ACC112 (cell line): Measurements from ENCODE around the gene TBCK.
"Not testable (repeated sequence)": the region's sequence is repeated elsewhere in the genome, so short reads cannot be mapped to it uniquely, and the experiment has no call there.

Experiments
- H2AFZ ChIP-seq: fragments of 200-600 bp; sonication (generic); one replicate; pipeline ENCODE4 v1.6.0; 2017; ENCODE audit warnings: antibody characterized with exemption, low read length; ENCODE audit not compliant: unreplicated experiment
- H3K27ac ChIP-seq: fragments of 200-600 bp; sonication (generic); 2 replicates; pipeline ENCODE4 v1.5.1; 2014; ENCODE audit warnings: low read depth, mild to moderate bottlenecking, antibody characterized with exemption, low read length, moderate library complexity
- H3K27me3 ChIP-seq: fragments of 200-600 bp; sonication (generic); 2 replicates; pipeline ENCODE4 v1.6.1; 2014; ENCODE audit warnings: mild to moderate bottlenecking, antibody characterized with exemption, low read length, moderate library complexity, mixed read lengths; ENCODE audit not compliant: insufficient read depth
- H3K36me3 ChIP-seq: fragments of 200-600 bp; sonication (generic); 2 replicates; pipeline ENCODE4 v1.6.1; 2016; ENCODE audit warnings: mild to moderate bottlenecking, antibody characterized with exemption, low read length, moderate library complexity, mixed read lengths; ENCODE audit not compliant: insufficient read depth
- H3K4me1 ChIP-seq: fragments of 200-600 bp; sonication (generic); one replicate; pipeline ENCODE4 v1.6.1; 2016; ENCODE audit warnings: low read length, mixed read lengths; ENCODE audit not compliant: insufficient read depth, unreplicated experiment, control insufficient read depth
- H3K4me3 ChIP-seq: fragments of 200-600 bp; sonication (generic); 2 replicates; pipeline ENCODE4 v1.5.1; 2014; ENCODE audit warnings: mild to moderate bottlenecking, low read depth, low read length
- H3K79me2 ChIP-seq: fragments of 200-600 bp; sonication (generic); one replicate; pipeline ENCODE4 v1.6.0; 2016; ENCODE audit warnings: low read length; ENCODE audit not compliant: control insufficient read depth, unreplicated experiment, insufficient read depth

The TBCK gene

GRCh38 chr4:106323119-106323518 is 7.1 kb upstream of the TBCK start:
- Histone ChIP-seq H3K27me3 (no peaks in the 10 kb centered on the region), H3K4me3 (no peak overlapping the region), H3K4me1 (peaks cover 46% of the 10 kb centered on the region), H3K27ac (no peak overlapping the region), H3K79me2 (peaks cover 37% of the 10 kb centered on the region), H2AFZ (no peak overlapping the region), H3K36me3 (peaks cover 14% of the 10 kb centered on the region; the same call in 1 of the 2 replicates)

DNA sequence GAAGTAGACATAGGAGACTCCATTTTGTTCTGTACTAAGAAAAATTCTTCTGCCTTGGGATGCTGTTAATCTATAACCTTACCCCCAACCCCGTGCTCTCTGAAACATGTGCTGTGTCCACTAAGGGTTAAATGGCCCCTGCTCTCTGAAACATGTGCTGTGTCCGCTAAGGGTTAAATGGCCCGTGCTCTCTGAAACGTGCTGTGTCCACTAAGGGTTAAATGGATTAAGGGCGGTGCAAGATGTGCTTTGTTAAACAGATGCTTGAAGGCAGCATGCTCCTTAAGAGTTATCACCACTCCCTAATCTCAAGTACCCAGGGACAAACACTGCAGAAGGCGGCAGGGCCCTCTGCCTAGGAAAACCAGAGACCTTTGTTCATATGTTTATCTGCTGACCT is 5.8 kb upstream of the TBCK start:
- not testable (repeated sequence) for H3K36me3 ChIP-seq, H3K27ac ChIP-seq, H2AFZ ChIP-seq, H3K4me3 ChIP-seq, H3K27me3 ChIP-seq
- Histone ChIP-seq H3K79me2 (peaks cover 50% of the 10 kb centered on the region), H3K4me1 (peaks cover 46% of the 10 kb centered on the region)

- Histone ChIP-seq H3K79me2 (peaks cover 54% of the 10 kb centered on the region), H3K4me1 (peaks cover 42% of the 10 kb centered on the region)
- H3K36me3 ChIP-seq: not testable (repeated sequence)
These were observed 5.2 kb upstream of the TBCK start for GRCh38 chr4:106321168-106321567.

GRCh38 chr4:106320235-106320634 is 4.2 kb upstream of the TBCK start:
- Histone ChIP-seq H3K36me3 (no peaks in the 10 kb centered on the region; the same call in 1 of the 2 replicates), H3K27me3 (no peaks in the 10 kb centered on the region)

More at GRCh38 chr4:106321168-106321567, 5.2 kb upstream of the TBCK start:
- H3K27me3 ChIP-seq, H3K27ac ChIP-seq, H2AFZ ChIP-seq, H3K4me3 ChIP-seq: not testable (repeated sequence)

GRCh38 chr4:106318511-106318910 is 2.5 kb upstream of the TBCK start:
- H3K4me3 ChIP-seq: peak overlapping the region; percentile 90
- H3K36me3 ChIP-seq: no peaks in the 10 kb centered on the region; the same call in 1 of the 2 replicates
- H3K27ac ChIP-seq: no peak overlapping the region
- peaks cover 36% of the 10 kb centered on the region for H3K4me1 ChIP-seq
- no peaks in the 10 kb centered on the region for H3K27me3 ChIP-seq
- H3K79me2 ChIP-seq: peaks cover 70% of the 10 kb centered on the region
- no peak overlapping the region for H2AFZ ChIP-seq

More at GRCh38 chr4:106320235-106320634, 4.2 kb upstream of the TBCK start:
- Histone ChIP-seq H3K79me2 (peaks cover 62% of the 10 kb centered on the region), H3K4me3 (no peak overlapping the region), H3K4me1 (peaks cover 38% of the 10 kb centered on the region), H2AFZ (no peak overlapping the region), H3K27ac (no peak overlapping the region)

- Histone ChIP-seq H3K79me2 (peaks cover 76% of the 10 kb centered on the region), H3K36me3 (no peaks in the 10 kb centered on the region; the same call in 1 of the 2 replicates), H3K4me3 (peak overlapping the region; percentile 90), H3K27ac (no peak overlapping the region), H3K4me1 (peaks cover 37% of the 10 kb centered on the region), H2AFZ (no peak overlapping the region), H3K27me3 (no peaks in the 10 kb centered on the region)
These were observed 1.8 kb upstream of the TBCK start for GRCh38 chr4:106317815-106318214.

DNA sequence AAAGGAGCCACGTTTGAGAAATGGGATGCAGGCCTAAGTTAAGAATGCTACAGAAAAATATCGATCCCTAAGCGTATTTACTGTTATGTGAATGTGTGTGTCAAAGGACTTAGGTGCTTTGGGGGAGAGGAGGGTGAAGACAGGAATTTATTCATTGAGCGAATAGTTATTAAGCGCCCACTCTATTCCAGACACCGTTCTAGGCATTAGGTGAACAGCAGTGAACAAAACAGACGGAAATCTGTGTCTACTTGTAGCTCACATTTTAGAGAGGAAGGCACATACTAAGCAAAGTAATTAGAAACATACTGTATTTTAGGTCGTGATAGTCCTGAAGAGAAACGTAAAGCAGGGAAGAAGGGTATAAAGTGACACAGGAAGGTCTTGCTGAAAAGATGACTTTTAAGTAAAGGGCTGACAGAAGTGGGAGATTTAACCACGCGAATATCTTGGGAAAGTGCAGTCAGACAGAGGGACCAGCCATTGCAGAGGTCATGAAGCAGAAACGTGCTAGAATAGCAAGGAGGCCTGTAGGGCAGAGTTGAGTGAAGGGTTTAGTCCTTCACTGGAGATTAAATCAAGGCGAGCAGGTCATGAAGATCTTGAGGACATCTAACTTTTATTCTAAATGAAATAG is 882 bp upstream of the TBCK start:
- Histone ChIP-seq H2AFZ (peak overlapping the region; percentile 46), H3K4me1 (peaks cover 46% of the 10 kb centered on the region), H3K4me3 (peak overlapping the region; percentile 90), H3K27me3 (no peaks in the 10 kb centered on the region), H3K79me2 (peaks cover 74% of the 10 kb centered on the region), H3K36me3 (no peaks in the 10 kb centered on the region; the same call in 1 of the 2 replicates), H3K27ac (peak overlapping the region; percentile 92)

DNA sequence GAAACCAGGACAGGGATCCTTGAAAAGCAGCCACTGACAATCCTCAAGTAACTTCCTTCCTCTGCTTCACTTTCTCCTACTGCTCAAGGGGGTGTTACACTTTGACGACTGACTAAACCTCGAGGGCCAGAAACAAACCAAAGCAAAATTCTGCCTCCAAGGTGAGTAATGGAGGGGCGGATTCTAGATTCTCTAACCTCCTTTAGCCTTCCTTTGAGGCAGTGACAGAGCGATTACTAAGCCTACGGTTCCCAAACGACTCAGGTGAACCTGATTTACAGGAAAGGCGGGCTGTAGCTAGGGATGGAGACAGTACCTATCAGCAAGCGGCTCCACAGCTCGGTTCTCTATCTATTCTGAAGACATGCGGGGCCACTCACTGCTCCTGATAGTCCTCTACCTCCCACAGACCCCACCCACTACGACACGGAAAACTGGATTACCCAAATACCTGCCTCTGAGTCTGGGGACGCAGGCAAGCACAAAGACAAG is 487 bp downstream of the TBCK start:
- H3K4me1 ChIP-seq: peaks cover 48% of the 10 kb centered on the region
- H3K36me3 ChIP-seq: no peaks in the 10 kb centered on the region; the same call in 1 of the 2 replicates
- peak overlapping the region; percentile 90 for H3K4me3 ChIP-seq
- H3K27ac ChIP-seq: peak overlapping the region; percentile 92
- peak overlapping the region; percentile 46 for H2AFZ ChIP-seq
- H3K79me2 ChIP-seq: peaks cover 72% of the 10 kb centered on the region
- no peaks in the 10 kb centered on the region for H3K27me3 ChIP-seq

- Histone ChIP-seq H3K4me1 (peaks cover 48% of the 10 kb centered on the region), H3K27ac (peak overlapping the region; percentile 92), H3K27me3 (no peaks in the 10 kb centered on the region), H3K79me2 (peaks cover 69% of the 10 kb centered on the region), H3K36me3 (no peaks in the 10 kb centered on the region), H3K4me3 (peak overlapping the region; percentile 90), H2AFZ (no peak overlapping the region)
These were observed 1.0 kb downstream of the TBCK start for GRCh38 chr4:106314960-106315359.

DNA sequence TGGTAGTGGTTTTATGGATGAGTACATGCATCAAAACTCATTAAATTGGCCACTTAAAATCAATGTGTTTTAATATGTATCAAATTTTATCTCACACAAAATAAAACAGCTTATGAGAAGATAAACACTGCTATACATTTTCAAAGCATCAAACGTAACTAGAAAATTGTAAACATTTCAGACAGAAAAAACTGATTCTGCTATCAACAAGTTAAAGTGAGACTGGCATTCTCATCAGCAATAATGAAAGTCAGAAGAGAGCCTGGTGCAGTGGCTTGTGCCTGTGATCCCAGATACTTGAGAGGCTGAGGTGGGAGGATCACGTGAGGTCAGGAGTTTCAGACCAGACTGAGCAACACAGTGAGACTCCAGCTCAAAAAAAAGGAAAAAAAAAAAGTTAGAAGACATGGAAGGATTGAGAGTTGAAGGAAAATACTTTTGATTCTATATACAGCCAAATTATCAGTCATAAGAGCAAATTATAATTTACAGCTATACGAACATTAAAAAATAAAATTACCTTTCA is 2.9 kb downstream of the TBCK start:
- H3K36me3 ChIP-seq: no peaks in the 10 kb centered on the region
- H3K4me1 ChIP-seq: peaks cover 36% of the 10 kb centered on the region
- no peaks in the 10 kb centered on the region for H3K27me3 ChIP-seq
- peak overlapping the region; percentile 32 for H3K27ac ChIP-seq
- H2AFZ ChIP-seq: no peak overlapping the region
- H3K79me2 ChIP-seq: peaks cover 50% of the 10 kb centered on the region
- H3K4me3 ChIP-seq: no peak overlapping the region

GRCh38 chr4:106312377-106312776 is 3.6 kb downstream of the TBCK start:
- no peaks in the 10 kb centered on the region; the same call in 1 of the 2 replicates for H3K36me3 ChIP-seq
- H3K4me1 ChIP-seq: peaks cover 29% of the 10 kb centered on the region
- H3K4me3 ChIP-seq: 0 out of 2 replicates have a peak overlapping the region, but pooled peaks have one; percentile 12
- peak overlapping the region; percentile 32 for H3K27ac ChIP-seq
- H2AFZ ChIP-seq: no peak overlapping the region
- no peaks in the 10 kb centered on the region for H3K27me3 ChIP-seq
- peaks cover 43% of the 10 kb centered on the region for H3K79me2 ChIP-seq
